Coronary artery (tissue), 2 donors: Measurements from ENCODE around the gene CHSY3.

Source experiments
- DNase-seq: peaks from one replicate; pipeline ENCODE4 v3.0.0-alpha.2; 2017; ENCODE audit warnings: low spot score
- H3K27ac ChIP-seq, 2 donors: fragments of 200-600 bp; sonication (generic); one replicate each; pipeline ENCODE4 v1.5.1; 2016 to 2019
- H3K4me3 ChIP-seq: fragments of 200-600 bp; sonication (generic); 2 replicates; pipeline ENCODE4 v1.5.1; 2016; ENCODE audit warnings: mild to moderate bottlenecking, moderate library complexity
- CTCF ChIP-seq: fragments of 200-600 bp; sonication (generic); IDR thresholded peaks from one replicate; pipeline ENCODE4 v1.5.1; 2019; ENCODE audit warnings: antibody characterized with exemption

The CHSY3 gene

DNA sequence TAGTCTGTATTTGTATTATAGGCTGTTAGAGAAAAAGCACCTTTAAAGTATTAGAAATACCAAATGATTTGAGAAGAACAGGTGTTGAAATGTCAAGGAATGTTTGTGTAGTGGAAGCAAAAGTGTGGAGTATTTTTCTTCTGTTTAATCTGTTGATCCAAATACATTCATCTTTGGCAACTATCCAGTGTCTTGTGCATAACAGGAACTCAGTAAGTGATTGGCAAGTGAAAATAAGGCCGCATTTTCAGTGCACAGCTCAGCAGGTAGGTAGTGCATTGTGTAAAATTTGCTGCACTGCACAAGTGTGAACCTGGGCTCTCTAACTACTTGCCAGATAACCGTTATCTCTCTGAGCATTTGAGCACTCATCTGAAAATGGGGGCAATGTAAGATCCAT lies 61.8 kb downstream of the CHSY3 start:
- no peak overlapping the region for H3K4me3 ChIP-seq
- no peak overlapping the region for H3K27ac ChIP-seq
- TF ChIP-seq CTCF, result no peak
- DNase-seq, result no peak

DNA sequence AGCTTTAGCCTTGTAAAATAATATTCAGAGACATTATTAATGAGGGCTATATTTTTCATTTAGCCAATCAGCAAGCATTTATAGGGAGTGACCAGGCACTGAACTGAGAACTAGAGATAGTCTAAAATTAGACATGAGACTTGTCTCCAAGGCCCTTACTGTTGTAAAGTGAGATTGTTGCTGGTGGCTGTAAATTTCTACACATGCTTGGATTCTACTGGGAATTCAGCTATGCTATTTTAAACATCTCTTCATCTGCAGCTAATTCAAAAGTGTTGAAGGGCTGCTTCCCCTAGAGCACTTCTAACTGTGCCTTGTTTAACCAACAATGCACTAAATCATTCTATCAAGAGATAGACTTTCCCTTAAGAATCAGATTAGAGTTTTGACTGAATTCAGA lies 67.4 kb downstream of the CHSY3 start:
- TF ChIP-seq CTCF, result no peak
- no peak for DNase-seq
- no peak overlapping the region for H3K27ac ChIP-seq
- H3K4me3 ChIP-seq, result no peak overlapping the region

GRCh38 chr5:129972465-129973141 lies 68.3 kb downstream of the CHSY3 start:
- Histone ChIP-seq H3K27ac (no peak overlapping the region), H3K4me3 (no peak overlapping the region)
- no peak for TF ChIP-seq CTCF
- DNase-seq, result no peak

DNA sequence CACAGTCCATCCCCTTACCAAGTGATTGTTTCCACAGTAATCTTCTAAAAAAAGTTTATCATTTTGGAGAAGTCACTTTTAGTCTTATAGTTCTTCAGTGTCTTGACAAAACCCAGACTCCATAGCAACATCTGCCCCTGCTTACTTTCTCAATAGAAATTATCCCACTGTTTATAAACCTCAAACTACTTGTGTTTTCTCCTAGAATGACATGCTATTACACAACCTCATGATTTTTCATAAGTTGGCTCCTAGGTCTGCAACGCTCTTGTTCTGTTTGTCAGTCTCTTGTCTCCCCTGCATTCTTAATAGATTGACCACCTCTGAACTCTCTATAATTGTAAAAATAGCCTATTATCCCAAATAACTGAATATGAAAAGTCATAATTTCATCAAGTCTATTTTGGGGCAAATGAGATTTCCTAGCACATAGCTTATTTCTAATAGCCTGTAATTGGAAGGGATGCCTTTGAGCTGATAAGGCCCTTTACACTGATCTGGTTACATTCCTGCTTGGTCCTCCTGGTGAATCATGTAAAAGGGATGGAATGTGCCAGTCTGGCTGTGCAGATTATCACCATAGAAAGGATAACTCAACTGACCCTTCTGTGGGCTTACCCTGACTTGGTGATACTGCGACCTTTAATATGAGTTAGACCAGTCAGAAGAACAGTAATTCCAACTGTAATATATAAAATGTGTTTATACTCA lies 69.6 kb downstream of the CHSY3 start:
- no peak for TF ChIP-seq CTCF
- no peak for DNase-seq
- H3K4me3 ChIP-seq, result no peak overlapping the region
- H3K27ac ChIP-seq, result no peak overlapping the region

- Histone ChIP-seq H3K27ac (no peak overlapping the region), H3K4me3 (no peak overlapping the region)
- TF ChIP-seq CTCF, result no peak
- DNase-seq, result no peak
These were observed 73.5 kb downstream of the CHSY3 start for GRCh38 chr5:129977810-129978209.

- DNase-seq, result no peak
- H3K4me3 ChIP-seq, result no peak overlapping the region
- no peak overlapping the region for H3K27ac ChIP-seq
- no peak for TF ChIP-seq CTCF
These were observed 74.0 kb downstream of the CHSY3 start for GRCh38 chr5:129978270-129978669.

GRCh38 chr5:129988453-129988852 lies 84.2 kb downstream of the CHSY3 start:
- TF ChIP-seq CTCF, result no peak
- H3K4me3 ChIP-seq, result no peak overlapping the region
- no peak for DNase-seq
- H3K27ac ChIP-seq, result no peak overlapping the region
